Tibial nerve (tissue), 4 donors: ENCODE data around the gene CC2D2A.

ENCODE experiments used
- CTCF ChIP-seq, 5 experiments: fragments of 200-600 bp in 3 of 5; fragments of 450-650 bp in 2 of 5; sonication (generic) in 3 of 5; IDR thresholded peaks; one replicate each; pipeline ENCODE4 v1.5.1; 2016 to 2019; ENCODE audit warnings: antibody characterized with exemption in 5 of 5, mild to moderate bottlenecking in 3 of 5, moderate library complexity in 2 of 5
- EP300 ChIP-seq, 2 donors: sonication (generic); formaldehyde crosslinking; IDR thresholded peaks; one replicate each; pipeline ENCODE4 v1.6.1; 2017; ENCODE audit warnings: antibody characterized with exemption in 2 of 2, mild to moderate bottlenecking in 1 of 2
- POLR2A ChIP-seq, 2 donors: fragments of 450-650 bp; IDR thresholded peaks; one replicate each; pipeline ENCODE4 v1.6.1; 2017; ENCODE audit warnings: antibody characterized with exemption in 2 of 2, mild to moderate bottlenecking in 2 of 2, moderate library complexity in 2 of 2

GRCh38 chr4:15476396-15476795 lies 6.7 kb downstream of the CC2D2A start:
- TF ChIP-seq CTCF (IDR thresholded peaks at IDR 0.05) = no peak
- TF ChIP-seq POLR2A (IDR thresholded peaks at IDR 0.05) = no peak
- TF ChIP-seq EP300 (IDR thresholded peaks at IDR 0.05) = no peak
